GM19035 (cell line): ENCODE data around the gene OSTM1.

ENCODE experiments used
- ATAC-seq: cut with Tn5 transposase; IDR thresholded peaks from one replicate; pipeline ENCODE4 v1.9.1; 2021; ENCODE audit not compliant: unreplicated experiment

Gene OSTM1

DNA sequence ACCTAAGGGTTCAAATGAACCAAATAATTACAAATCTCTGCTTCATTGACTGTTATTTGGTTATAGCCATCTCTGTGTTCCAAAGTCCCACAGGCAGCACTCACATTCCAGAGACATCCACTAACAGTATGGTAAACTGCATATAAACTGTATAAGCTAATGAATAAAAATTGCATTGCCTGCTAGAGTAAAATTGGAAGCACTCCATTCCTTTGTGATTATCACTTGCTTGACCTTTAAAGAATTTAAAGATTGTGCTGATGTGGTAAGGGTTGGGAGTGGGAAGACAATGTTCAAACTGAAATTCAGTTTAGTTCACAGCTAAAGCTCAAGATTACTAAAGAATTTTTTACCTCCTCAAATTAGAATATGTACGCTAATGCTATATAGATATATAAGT is 31.0 kb upstream of the OSTM1 start:
- ATAC-seq: no peak

DNA sequence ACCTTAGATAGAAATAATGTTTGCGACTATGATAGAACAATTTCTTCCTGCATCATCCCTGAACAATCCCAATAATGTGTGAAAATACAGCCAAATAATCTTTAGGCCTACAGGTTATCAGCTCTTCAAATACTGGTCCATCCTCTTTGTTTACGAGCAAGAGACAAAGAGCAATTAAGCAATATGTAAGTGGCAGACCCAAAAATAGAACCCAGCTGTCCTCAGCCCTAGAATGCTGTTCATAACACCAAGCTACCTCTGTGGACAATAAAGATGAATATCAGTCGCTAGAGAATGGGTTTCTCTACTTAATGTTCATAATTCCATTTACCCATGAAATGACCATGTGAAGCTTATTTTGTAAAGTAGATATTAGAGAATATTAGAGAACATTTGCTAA is 28.4 kb upstream of the OSTM1 start:
- ATAC-seq: no peak

DNA sequence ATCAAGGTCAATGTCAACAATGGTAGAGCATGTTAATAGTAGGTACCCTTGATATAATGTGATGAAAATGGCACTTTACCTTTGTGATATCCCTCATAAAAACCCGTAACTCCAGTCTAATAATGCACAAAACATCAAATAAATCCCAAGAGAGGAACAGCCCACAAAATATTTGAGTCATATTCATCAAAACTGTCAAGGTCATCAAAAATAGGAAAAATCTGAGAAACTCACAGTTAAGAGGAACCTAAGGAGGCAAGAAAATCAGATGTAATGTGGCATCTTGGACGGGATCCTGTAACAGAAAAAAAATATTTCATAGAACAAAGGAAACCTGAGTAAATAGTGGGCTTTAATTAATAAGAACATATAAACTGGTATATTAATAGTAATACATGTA is 25.5 kb upstream of the OSTM1 start:
- no peak for ATAC-seq

DNA sequence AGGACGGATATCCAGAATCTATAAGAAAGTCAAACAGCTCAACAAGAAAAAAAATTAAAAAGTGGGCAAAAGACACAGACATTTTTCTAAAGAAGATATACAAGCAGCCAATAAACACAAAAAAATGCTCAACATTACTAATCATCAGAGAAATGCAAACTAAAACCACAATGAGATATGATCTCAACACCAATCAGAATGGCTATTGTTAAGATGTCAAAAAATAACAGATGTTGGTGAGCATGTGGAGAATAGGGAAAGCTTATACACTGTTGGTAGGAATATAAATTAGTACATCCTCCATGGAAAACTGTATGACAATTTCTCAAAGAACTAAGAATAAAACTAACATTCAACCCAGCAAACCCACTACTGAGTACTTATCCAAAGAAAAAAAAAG is 23.3 kb upstream of the OSTM1 start:
- no peak for ATAC-seq

DNA sequence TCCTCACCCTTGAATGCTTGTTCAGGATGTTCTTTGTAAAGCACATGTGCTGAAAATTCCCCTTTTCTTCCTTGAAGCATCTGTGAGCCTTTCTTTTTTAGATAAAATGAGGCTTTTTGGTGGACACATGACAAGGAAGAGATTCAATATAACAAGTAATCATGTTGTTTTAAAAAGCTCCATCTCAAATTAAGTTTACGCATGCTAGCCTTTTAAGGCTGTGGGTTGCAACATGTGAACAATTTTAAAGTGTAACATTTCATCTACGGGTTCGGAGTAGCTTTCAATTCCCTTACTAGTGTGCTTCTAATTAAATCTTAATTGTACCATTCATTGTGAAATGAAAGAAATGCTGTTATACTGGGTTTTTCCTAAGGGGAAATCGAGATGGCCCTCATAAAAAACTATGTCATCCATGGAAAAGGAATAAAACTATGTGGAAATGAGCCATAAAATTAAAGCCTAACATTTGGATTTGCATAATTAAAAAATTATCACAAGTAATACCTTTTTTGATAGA is 19.3 kb upstream of the OSTM1 start:
- ATAC-seq: no peak

DNA sequence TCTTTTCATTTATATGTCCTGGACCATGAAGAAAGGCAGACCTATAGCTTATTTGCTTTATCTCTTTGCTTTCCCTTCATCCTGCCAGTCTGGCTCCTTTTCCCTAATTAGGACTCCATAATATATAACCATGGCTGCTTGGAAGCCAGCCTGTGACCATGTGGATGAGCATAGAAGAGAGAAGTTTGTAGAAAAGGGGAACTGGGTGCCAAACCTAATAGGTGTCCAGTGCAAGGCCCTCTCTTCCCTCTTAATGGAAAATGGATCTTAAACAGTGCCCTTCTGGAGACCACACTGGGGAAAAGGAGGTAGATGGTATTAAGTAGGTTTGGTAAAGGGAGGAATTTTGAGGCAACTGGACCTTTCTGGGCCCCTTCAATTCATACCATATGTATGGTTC is 16.7 kb upstream of the OSTM1 start:
- no peak for ATAC-seq

DNA sequence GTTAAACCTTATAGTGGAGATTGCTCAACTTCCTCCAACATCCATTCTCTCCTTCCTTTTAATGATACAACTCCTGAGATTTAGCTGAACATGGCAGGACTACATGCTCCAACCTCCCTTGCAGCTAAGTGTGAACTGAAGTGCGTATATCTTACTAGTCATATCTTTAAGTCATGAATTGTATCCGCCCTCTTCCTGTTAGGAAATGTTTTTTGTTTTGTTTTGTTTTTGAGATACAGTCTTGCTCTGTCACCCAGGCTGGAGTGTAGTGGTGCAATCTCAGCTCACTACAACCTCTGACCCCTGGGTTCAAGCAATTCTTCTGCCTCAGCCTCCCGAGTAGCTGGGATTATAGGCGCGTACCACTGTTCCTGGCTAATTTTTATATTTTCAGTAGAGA is 8.8 kb upstream of the OSTM1 start:
- no peak for ATAC-seq

DNA sequence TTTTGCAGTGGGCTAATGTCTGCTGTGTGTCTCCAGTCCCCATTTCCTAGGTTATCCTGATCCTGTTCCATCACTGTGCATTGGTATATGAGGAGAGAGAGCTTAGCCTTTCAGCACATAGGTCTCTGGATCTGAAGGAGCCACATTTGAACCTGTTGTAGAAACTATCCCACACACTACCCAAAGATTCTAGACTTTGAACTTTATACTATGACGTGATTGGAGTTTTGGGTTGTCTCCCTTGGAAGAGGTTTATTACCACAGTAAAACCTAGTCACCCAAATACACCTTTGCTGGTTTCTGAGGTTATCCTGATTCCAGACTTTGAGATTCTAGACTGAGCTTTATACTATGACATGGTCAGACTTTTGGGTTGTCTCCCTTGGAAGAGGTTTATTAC is 8.0 kb upstream of the OSTM1 start:
- no peak for ATAC-seq

DNA sequence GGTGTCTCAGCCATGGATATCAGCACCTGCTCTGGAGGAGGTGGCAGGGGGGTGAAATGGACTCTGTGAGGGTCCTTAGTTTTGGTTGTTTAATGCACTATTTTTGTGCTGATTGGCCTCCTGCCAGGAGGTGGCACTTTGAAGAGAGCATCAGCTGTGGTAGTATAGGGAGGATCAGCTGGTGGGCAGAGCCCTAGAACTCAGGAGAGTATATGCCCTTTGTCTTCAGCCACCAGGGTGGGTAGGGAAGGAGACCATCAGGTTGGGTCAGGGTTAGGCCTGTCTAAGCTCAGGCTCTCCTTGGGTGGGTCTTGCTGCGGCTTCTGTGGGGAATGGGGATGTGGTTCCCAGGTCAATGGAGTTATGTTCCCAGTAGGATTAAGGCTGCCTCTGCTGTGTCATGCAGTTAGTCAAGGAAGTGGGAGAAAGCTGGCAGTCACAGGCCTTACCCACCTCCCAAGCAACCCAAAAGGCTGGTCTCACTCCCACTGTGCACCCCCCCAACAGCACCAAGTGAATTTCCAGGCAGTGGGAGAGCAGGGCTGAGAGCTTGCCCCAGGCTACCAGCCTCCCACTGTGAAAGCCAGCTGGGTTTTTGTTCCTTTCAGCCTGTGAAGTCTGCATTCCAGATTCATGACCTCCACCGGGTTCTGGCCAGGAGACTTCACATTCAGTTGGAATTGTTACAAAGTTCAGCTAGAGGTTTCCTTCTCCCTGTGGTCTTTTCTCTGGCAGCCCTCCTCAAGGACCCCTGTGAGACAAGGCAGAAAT is 5.7 kb upstream of the OSTM1 start:
- no peak for ATAC-seq

DNA sequence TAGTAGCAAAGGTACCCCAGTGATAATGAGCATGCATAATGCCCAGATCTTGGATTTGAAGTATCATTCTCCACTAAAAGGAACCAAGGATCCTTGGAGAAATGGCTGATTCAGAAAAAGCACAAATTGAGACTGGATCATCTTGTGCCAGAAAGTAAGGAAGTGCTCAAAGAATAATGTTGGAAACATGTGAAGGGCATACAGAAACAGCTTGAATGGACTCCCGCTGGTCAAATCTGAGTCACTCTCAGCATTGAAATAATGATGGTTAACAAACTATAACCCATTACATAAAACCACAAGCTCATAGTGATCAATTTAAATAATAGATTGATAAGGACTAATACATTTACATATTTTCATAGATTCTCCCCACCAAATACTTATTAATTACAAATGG is 3.6 kb upstream of the OSTM1 start:
- ATAC-seq: no peak

DNA sequence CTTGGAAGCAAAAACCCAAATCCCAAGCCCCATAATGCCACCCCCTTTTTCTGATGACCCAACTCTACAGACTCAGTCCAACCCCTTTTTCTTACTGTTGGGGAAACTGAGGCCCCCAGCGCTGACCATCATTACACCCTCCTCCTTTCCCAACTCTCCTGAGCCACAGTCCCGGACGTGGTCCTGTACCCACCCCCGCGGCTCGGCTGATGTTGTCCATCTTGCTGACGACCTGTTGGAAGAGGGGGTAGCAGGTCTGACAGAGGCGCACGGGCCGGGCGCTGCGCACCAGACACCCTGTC is 533 bp downstream of the OSTM1 start:
- ATAC-seq: peak; percentile 40

DNA sequence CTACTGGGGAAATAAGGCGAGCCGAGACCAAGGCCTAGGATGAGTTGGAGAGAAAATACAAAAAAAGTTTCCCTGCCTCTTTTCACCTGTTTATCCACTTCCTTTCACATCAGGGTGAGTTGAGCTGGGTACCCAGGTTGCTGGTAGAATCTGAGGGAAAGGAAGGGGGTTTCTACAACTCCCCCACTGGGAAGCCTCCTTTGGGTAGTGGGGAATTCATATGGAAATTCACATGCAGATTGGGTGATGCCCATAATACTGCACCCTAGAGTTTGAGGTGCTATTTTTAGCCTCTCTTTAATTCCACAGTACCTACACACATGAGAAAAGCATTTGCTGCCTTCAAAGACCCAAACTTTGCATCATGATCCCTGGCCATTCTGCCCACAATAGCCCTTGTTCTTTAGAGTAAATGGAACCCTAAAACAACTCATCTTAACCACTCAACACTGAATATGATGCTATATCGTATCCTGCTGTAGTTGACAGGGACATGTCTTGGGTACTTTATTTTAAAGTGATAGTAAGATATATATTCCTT is 2.7 kb downstream of the OSTM1 start:
- no peak for ATAC-seq

DNA sequence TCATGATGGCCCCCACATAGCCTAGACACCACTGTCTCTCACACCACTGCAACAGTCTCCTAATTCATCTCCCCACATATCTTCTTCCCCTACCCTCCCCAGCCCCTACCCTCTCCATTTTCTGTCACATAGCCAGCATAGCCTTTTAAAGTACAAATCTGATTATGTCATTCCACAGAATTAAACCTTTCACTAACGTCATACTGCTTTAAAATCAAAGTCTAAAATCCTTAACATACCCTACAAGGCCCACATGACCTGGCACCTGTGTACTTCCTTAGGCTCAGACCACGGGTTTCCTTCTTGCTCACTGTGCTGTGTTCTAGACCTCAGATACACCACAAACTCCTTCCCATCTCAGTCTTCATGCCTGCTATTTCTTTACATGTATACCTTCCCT is 5.9 kb downstream of the OSTM1 start:
- ATAC-seq: peak; percentile 55

DNA sequence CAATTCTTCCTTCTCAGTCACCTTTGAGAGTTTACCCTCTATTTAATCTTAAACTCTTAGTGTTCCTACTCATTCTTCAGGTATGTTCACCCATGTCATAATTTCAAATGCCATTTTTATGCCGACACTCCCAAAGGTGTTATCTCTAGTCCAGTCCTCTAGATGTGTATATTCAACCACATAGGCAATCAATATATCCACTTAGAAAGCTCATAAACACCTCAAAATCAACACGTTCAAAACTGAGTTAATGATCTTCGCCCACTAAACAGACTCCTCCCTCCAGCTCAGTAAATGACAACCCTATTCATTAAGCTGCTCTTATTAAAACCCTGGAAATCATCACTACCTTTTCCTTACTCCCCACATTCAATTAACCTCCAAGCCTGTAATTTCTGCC is 6.4 kb downstream of the OSTM1 start:
- no peak for ATAC-seq

DNA sequence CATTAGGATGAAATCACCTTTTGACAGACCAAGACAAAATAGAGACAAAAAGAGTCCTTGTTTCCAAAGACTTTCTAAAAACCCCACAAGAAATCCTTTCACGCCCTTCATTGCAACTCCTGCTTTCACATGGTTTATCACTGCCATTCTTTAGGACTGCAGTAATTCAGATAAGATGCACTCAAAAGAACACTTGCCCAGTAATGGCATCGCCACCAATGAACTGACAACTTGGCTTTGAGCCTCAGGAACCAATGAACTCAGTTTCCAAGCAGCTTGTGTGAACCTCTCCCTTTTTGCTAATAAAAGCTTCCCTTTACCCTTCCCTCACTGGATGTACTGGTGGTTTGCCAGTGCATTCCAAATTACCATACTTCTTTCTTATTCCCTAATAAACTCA is 21.8 kb downstream of the OSTM1 start:
- ATAC-seq: no peak

DNA sequence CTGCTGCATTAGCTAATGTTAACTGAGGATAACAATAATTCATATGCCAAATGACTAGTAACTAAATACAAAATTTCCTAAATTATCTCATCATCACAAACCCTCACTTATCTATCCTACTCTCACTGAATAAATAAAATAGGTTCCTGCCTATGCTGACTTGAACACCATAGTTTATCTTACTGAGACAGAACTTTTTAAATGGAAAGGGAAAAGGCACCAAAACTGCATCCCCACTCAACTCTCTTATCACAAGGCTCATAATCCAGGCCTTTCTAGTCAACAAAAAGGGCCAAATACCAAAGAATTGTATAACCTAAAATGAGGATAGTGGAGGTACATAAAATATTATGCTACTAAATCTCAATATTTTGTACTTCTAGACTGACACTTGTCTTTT is 23.1 kb downstream of the OSTM1 start:
- no peak for ATAC-seq

DNA sequence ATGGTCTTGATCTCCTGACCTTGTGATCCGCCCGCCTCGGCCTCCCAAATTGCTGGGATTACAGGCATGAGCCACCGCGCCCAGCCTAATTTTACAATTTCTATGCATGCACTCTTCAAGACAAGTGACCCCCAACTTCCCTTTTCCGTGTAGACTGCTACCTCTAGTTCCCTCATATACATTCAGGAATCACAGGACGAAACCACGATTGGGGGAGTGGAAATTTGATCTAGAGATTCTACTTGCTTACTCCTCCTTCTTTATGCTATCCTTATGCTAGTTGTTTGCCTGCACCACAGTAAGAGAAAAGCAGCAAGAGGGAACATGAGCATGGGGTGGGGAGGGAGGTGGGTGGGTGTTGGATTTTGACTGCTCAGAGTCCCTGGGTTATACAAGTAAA is 34.9 kb downstream of the OSTM1 start:
- ATAC-seq: no peak

DNA sequence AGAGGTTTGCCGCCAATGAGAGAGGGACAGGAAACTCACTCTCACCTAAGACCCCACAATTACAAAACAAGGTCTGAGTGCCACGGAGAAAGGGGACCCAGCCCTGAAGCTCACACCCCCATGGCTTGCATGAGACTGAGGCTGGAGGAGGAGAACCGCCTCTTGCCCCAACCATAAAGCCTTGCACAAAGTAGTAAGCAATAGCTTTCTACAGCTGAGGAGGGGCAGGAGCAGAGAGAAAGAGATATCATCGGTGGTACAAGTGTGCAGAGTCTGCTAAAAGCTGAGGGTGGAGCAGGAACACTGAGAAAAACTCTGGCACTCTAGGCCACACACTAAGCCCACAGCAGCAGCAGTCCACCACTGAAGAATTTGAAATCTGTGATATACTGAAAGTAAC is 37.7 kb downstream of the OSTM1 start:
- no peak for ATAC-seq

DNA sequence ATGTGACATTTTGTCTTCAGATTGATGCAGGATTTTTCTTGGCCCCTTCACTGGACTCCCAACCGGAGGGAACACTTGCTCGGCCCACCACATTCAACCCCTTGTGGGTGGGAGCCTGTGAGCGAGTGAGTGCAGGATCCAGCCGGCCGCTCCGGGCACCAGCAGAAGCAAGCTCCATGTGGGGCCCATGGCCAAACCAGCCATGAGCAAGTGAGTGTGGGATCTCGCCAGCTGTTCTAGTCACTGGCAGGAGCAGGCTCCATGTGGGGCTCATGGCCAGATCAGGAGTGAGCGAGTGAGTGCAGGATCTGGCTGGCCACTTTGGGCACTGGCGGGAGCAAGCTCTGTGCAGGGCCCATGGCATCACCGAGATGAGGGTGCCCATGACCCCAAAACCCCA is 42.6 kb downstream of the OSTM1 start:
- no peak for ATAC-seq

DNA sequence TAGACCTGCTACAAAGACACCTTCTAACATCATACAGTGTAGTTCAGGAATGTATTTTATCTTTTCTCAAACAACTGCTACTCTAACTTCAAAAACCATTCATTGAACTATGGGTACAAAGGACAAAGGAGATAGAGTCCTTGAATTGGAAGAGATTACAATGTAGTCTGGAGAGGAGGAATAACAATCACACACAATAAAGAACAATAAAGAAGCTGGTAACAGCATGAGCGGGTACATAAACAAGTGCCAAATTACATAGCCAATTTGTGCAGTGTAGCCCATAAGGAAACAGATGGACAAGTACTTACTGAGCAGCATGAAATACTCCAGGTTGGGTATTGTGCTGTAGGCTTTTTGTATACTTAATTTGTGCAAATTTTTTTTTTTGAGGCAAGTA is 44.3 kb downstream of the OSTM1 start:
- no peak for ATAC-seq

DNA sequence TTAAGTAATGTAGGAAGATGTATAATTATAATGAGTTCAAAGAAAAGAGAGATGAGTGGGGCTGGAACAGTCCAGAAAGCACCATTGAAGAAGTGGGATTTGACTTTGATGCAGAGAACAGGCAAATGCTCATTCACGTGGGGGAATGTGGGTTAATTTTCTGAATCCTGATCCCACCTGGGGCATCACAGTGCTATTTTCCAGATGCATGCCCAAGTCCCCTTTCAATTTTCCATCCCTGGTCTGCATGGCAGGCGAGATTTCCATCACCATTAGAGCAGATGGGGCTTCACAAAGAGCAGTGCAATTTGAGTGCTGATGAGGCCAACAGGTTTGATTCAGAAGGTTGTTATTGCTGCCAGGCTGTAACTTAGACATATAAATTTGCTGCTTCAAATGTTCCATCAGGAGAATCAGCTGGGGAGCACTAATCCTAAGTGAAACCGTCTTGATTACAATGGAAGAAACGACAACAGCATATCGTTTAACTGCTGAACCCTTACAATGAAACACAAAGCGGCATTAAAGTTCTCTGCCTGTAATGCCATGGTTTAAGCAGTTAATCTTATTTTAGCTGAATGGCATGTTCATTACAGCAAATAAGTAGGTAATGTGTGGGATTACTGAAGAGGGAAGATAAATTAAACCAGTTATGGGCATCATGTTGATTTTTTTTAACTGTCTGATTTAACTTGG is 45.2 kb downstream of the OSTM1 start:
- no peak for ATAC-seq

DNA sequence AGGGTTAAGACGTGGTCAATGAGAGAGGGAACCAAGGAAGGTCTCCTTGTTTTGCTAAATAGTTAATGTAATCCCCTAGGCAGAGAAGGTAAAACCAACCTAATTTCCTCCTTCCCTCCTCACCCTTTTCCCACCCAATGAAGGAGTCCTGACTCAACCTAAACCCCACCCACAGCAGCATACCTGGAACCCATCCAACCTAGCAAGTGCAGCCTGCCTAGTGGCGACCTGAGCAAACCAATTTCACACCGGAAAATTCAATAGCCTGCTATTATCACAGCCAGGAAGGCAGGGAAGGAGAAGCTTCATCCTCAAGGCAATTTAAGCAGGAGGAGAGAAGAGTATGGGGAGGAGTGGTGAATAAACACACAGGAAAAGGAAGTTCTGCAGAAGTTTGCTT is 46.9 kb downstream of the OSTM1 start:
- no peak for ATAC-seq

DNA sequence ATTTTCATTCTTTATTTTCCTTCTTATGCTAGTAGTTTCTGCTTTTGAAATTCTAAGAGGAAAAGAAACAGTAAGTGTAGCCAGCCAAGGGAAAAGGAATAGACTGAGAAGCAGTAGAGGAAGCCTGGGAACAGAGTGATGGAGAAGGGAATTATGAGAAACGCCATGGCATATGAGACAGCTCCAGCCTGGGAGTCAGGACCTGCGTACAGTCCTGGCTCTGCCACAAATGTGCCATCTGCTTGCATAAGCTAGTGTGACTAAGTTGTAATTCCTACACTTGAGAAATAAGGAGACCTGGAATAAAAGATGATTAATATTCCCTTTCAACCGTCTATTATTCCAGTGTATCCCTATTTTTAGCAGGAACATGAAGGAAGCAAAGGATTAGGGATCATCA is 47.5 kb downstream of the OSTM1 start:
- ATAC-seq: no peak
